Upper lobe of right lung (tissue), 1 donor: ENCODE measurements around the gene NDUFS3. TPM values are rescaled to one million over a fixed set of nuclear protein-coding genes. Genes with fewer than 3 reads are reported as not detected.
"Not testable (repeated sequence)": the region's sequence is repeated elsewhere in the genome, so short reads cannot be mapped to it uniquely, and the experiment has no call there.

Experiments used
- ATAC-seq: fragments of 200-7000 bp; cut with Tn5 transposase; one replicate; pipeline ENCODE4 v1.9.1; 2020; ENCODE audit warnings: mild to moderate bottlenecking, moderate library complexity
- DNase-seq: peaks from one replicate; pipeline ENCODE4 v3.0.0-alpha.2; 2020
- H3K27ac ChIP-seq: fragments of 200-600 bp; one replicate; pipeline ENCODE4 v1.8.0; 2022
- H3K27me3 ChIP-seq: fragments of 200-600 bp; one replicate; pipeline ENCODE4 v1.8.0; 2022; ENCODE audit warnings: mild to moderate bottlenecking
- H3K36me3 ChIP-seq: fragments of 200-600 bp; one replicate; pipeline ENCODE4 v1.8.0; 2022
- H3K4me1 ChIP-seq: fragments of 200-600 bp; one replicate; pipeline ENCODE4 v1.8.0; 2022
- H3K4me3 ChIP-seq: fragments of 200-600 bp; one replicate; pipeline ENCODE4 v1.8.0; 2022; ENCODE audit warnings: mild to moderate bottlenecking
- H3K9me3 ChIP-seq: fragments of 200-600 bp; one replicate; pipeline ENCODE4 v1.8.0; 2022
- intact Hi-C: fragments of 100-400 bp; cut with DNase I; formaldehyde crosslinking; loops from one replicate; pipeline ENCODE4 v1.11.0; 2022
- total RNA-seq: library from RNA; stranded (reverse); fragmentation: NEBNext Ultra II Directional; extraction: Animal tissue kit (Norgen Biotek cat#: 25700); gene quantifications from one replicate; pipeline ENCODE4 v1.2.1, GENCODE V29; 2021
- TF ChIP-seq, protein P1 (sequence below): fragments of 200-600 bp; IDR thresholded peaks from one replicate; pipeline ENCODE4 v1.8.0; 2022; ENCODE audit warnings: antibody characterized with exemption
- donor health status: DM: no; HTN: yes; CAD: no; lungs with severe emphysema.

The NDUFS3 gene
- total RNA-seq, 1 donor from 2014 or later = 76.2 TPM

DNA sequence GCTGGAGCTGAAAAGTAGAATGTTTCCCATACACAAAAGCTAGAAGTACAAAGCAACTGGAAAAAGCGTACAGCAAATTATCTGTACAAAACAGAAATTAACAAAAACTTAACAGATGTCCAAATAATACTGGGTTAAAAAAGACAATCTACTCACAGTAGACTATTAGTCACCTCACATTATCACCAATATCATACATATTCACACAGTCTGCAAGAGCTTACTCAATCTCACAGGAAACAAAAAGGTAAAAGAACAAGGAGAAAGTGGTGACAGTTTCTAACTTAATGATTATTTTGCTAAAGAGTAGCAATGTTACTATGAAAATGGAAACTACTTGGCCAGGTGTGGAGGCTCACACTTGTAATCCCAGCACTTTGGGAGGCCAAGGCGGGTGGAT is 37.8 kb upstream of the NDUFS3 start:
- peaks cover 53% of the 10 kb centered on the region for H3K4me1 ChIP-seq
- peaks cover 3% of the 10 kb centered on the region for H3K36me3 ChIP-seq
- no peak overlapping the region for H3K27ac ChIP-seq
- ATAC-seq (no peak), DNase-seq (no peak)
- intact Hi-C loops = no loop called here
- no peaks in the 10 kb centered on the region for H3K27me3 ChIP-seq
- no peak overlapping the region for H3K4me3 ChIP-seq
- TF ChIP-seq, protein P1, sequence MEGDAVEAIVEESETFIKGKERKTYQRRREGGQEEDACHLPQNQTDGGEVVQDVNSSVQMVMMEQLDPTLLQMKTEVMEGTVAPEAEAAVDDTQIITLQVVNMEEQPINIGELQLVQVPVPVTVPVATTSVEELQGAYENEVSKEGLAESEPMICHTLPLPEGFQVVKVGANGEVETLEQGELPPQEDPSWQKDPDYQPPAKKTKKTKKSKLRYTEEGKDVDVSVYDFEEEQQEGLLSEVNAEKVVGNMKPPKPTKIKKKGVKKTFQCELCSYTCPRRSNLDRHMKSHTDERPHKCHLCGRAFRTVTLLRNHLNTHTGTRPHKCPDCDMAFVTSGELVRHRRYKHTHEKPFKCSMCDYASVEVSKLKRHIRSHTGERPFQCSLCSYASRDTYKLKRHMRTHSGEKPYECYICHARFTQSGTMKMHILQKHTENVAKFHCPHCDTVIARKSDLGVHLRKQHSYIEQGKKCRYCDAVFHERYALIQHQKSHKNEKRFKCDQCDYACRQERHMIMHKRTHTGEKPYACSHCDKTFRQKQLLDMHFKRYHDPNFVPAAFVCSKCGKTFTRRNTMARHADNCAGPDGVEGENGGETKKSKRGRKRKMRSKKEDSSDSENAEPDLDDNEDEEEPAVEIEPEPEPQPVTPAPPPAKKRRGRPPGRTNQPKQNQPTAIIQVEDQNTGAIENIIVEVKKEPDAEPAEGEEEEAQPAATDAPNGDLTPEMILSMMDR = no peak
- no peaks in the 10 kb centered on the region for H3K9me3 ChIP-seq

DNA sequence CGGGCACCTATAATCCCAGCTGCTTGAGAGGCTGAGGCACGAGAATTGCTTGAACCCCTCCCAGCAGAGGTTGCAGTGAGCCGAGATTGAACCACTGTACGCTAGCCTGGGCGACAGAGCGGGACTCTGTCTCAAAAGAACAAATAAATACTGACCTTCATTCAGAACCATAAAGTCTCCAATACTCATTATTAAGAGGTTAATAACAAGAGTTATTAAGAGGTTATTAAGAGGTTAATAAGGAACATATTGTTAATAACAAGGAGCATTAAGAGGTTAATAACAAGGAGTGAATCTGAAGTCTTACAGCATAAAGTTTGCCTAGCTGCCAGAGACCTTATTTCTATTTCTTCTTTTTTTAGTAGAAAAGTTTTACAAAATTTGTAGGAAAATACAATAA is 33.6 kb upstream of the NDUFS3 start:
- Histone ChIP-seq H3K4me1 (peaks cover 55% of the 10 kb centered on the region), H3K27ac (no peak overlapping the region), H3K27me3 (no peaks in the 10 kb centered on the region), H3K4me3 (no peak overlapping the region), H3K36me3 (no peaks in the 10 kb centered on the region), H3K9me3 (no peaks in the 10 kb centered on the region)
- no peak for ATAC-seq
- TF ChIP-seq, protein P1 = no peak
- DNase-seq = no peak
- intact Hi-C loops = no loop called here

DNA sequence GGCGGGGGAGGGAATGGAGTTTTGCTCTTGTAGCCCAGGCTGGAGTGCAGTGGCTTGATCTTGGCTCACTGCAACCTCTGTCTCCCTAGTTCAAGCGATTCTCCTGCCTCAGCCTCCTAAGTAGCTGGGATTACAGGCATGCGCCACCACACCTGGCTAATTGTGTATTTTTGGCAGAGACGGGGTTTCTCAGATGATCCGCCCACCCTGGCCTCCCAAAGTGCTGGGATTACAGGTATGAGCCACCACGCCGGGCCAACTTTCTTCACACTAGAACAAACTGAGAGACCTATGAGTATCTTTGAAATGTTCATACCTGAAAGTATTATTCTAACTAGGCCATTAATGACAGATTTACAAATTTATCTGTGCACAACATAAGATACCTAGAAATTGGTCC is 32.6 kb upstream of the NDUFS3 start:
- intact Hi-C loops, DNase-seq, H3K27ac ChIP-seq, H3K36me3 ChIP-seq, H3K27me3 ChIP-seq, H3K9me3 ChIP-seq, ATAC-seq, H3K4me3 ChIP-seq: not testable (repeated sequence)
- H3K4me1 ChIP-seq = peaks cover 56% of the 10 kb centered on the region

DNA sequence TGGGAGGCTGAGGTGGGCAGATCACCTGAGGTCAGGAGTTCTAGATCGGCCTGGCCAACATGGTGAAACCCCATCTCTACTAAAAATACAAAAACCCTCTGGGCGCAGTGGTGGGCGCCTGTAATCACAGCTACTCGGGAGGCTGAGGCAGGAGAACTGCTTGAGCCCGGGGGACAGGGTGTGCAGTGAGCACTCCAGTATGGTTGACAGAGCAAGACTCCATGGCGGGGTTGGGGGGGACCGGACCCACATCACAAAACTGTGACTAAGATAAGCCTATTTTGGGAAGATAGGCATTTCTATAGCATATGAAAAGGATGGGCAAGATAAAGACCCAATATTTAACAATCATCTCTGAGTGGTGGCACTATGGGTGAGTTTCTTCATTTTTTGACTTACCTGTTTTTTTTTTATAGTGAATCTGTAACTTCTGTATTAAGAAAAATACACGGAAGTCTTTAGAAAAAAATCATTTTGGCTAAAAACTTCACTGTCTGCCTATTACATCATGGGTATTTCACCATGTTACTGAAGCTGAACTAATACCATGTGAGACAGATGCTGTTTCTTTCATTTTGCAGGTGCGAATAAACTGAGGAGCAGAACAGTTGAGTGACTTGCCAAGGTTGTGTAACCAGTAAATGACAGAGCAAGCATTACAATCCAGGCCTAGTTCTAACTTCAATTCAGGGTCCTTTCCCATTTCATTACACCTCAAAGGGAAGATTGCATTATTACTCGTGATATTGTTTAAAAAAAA is 28.4 kb upstream of the NDUFS3 start:
- H3K27ac ChIP-seq = peak overlapping the region; percentile 93
- DNase-seq (no peak), ATAC-seq (no peak)
- H3K36me3 ChIP-seq = no peaks in the 10 kb centered on the region
- H3K4me1 ChIP-seq = peaks cover 55% of the 10 kb centered on the region
- intact Hi-C loops = no loop called here
- peak overlapping the region; percentile 94 for H3K4me3 ChIP-seq
- H3K9me3 ChIP-seq = no peaks in the 10 kb centered on the region
- TF ChIP-seq, protein P1 = no peak
- no peaks in the 10 kb centered on the region for H3K27me3 ChIP-seq

DNA sequence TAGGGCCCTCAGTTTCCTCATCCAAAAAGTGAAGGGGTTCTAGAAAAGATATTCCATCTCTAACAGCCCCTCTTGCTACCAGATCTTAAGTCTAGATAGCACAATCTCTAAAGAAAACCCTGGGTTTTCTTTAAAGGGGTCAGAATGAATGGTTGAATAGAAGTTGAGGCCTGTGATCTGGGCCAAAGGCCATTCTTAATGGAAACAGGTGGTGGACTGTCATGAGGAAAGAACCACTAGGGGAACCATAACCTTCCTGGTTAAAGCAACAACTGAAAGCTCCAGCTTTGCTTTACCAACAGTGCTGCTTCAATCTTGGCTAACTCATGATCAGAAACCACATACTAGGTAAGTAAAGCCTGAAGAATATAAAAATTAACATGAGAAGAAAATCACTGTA is 27.8 kb upstream of the NDUFS3 start:
- Histone ChIP-seq H3K27me3 (no peaks in the 10 kb centered on the region), H3K9me3 (no peaks in the 10 kb centered on the region), H3K27ac (peak overlapping the region; percentile 93), H3K36me3 (no peaks in the 10 kb centered on the region), H3K4me3 (peak overlapping the region; percentile 94), H3K4me1 (peaks cover 55% of the 10 kb centered on the region)
- TF ChIP-seq, protein P1 = peak; percentile 14
- intact Hi-C loops = no loop called here
- DNase-seq (no peak), ATAC-seq (no peak)

DNA sequence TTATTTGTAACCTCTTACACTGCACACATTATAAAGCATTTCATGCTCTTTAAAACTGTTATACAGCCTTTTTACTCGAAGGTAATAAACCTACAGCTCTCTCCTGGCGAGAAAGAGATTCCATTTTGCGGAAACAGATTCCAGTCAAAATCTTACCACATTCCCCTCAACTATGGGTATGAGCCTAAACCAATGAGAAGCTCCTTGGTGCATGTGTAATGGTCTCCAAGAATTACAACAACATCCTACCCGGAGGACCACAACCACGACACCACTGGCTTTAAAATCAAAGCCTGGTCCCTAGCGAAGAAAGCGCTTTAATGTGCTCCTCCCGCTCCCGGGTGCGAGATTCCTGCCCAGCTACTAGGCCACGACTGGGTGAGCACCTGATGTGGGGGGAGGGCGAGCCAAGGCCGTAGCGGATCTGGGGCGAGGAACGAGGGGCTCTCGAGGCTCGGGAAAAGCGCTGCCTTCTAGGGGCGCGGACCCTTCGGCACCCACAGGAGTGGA is 26.8 kb upstream of the NDUFS3 start:
- H3K9me3 ChIP-seq = no peaks in the 10 kb centered on the region
- intact Hi-C loops = no loop called here
- peak; percentile 72 for DNase-seq
- peaks cover 50% of the 10 kb centered on the region for H3K4me1 ChIP-seq
- no peaks in the 10 kb centered on the region for H3K36me3 ChIP-seq
- peak overlapping the region; percentile 93 for H3K27ac ChIP-seq
- peak; percentile 17 for ATAC-seq
- TF ChIP-seq, protein P1 = no peak
- peak overlapping the region; percentile 94 for H3K4me3 ChIP-seq
- no peaks in the 10 kb centered on the region for H3K27me3 ChIP-seq
